Measurements from ENCODE around the gene PCDHA10. TPM values are rescaled to one million over a fixed set of nuclear protein-coding genes. Genes with fewer than 3 reads are reported as not detected.
"Not testable (repeated sequence)": the region's sequence is repeated elsewhere in the genome, so short reads cannot be mapped to it uniquely, and the experiment has no call there.

The PCDHA10 gene
- total and polyA plus RNA-seq, 2 experiments from 2014 or later: 0.11 to 0.26 TPM

DNA sequence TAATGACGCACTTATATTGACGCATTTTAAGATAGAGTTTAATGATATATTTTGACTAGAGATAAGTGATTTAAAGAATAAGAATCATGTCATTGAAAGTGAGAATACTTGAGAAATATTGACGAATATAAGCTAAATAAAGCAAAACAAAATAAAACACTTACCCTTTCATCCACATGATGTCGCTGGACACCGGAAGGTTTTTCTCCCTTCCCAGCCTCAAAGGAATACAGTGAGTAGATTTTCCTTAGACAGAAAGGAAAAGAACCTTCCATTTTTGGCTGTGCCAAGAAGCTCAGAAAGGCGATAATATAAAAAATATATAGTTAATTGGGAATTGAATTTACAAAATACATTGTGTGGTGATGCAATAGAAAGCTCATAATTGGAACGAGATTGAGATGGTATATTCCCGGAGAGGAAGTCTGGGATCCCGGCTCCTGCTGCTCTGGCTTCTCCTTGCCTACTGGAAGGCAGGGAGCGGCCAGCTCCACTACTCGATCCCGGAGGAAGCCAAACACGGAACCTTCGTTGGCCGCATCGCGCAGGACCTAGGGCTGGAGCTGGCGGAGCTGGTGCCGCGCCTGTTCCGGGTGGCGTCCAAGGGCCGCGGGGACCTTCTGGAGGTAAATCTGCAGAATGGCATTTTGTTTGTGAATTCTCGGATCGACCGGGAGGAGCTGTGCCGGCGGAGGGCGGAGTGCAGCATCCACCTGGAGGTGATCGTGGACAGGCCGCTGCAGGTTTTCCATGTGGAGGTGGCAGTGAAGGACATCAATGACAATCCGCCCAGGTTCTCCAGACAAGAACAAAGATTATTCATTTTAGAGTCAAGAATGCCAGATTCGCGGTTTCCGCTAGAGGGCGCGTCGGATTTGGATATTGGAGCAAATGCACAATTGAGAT lies 34.1 kb upstream of the PCDHA10 start, which contains the start of gene PCDHA5:
TSS of gene PCDHA5 (plus strand) at position 239 of the 906 bp plus-strand sequence.
- in situ Hi-C loops (cut with MboI): no loop called here
- no peaks in the 10 kb centered on the region for H4K20me1 ChIP-seq (ENCODE audit: insufficient read depth)
- no peaks in the 10 kb centered on the region for H3K4me1 ChIP-seq (ENCODE audit: insufficient read depth)
- H3K4me3 ChIP-seq: no peak within 1 kb of the TSS
- no peaks in the 10 kb centered on the region for H3K27me3 ChIP-seq (replicated peaks; ENCODE audit: insufficient read depth)
- H3K27ac ChIP-seq: no peak within 1 kb of the TSS
- H3K9me3 ChIP-seq (ENCODE audit: low read depth): no peaks in the 10 kb centered on the region
- no peaks in the 10 kb centered on the region for H3K79me2 ChIP-seq (ENCODE audit: insufficient read depth)
- 26 to 29% methylated on average over 37 to 39 of the region's 39 CpGs for WGBS, 2 experiments (ENCODE audit: low coverage in 1 of 2, low lambda C conversion rate in 2 of 2, missing lambda C conversion rate in 2 of 2)
- H3K36me3 ChIP-seq (ENCODE audit: low read depth): no peaks in the 10 kb centered on the region
- H3K9ac ChIP-seq: no peak within 1 kb of the TSS
- TF ChIP-seq EZH2 (IDR thresholded peaks at IDR 0.05; ENCODE audit: insufficient read depth, poor library complexity, severe bottlenecking) (no peak), EZH2phosphoT487 (IDR thresholded peaks at IDR 0.05; ENCODE audit: insufficient read depth, low read depth) (no peak)
- H3K9me2 ChIP-seq (ENCODE audit: insufficient read depth): no peaks in the 10 kb centered on the region
- no peak within 1 kb of the TSS for H3K4me2 ChIP-seq (ENCODE audit: unreplicated experiment)
- H3F3A ChIP-seq (ENCODE audit: insufficient read depth): no peaks in the 10 kb centered on the region
- peak; percentile 34 for DNase-seq
- H2AFZ ChIP-seq: no peak within 1 kb of the TSS

DNA sequence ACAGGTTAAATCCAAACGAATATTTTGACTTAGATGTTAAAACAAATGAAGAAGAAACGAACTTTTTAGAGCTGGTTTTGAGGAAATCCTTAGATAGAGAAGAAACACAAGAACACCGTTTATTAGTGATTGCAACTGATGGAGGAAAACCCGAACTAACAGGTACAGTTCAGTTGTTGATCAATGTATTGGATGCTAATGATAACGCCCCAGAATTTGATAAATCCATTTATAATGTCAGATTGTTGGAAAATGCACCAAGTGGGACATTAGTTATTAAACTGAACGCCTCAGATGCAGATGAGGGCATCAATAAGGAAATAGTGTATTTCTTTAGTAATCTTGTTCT lies 33.4 kb upstream of the PCDHA10 start:
- no peak overlapping the region for H3K27ac ChIP-seq
- no peaks in the 10 kb centered on the region for H3K27me3 ChIP-seq (replicated peaks; ENCODE audit: insufficient read depth)
- DNase-seq: no peak
- TF ChIP-seq EZH2phosphoT487 (IDR thresholded peaks at IDR 0.05; ENCODE audit: insufficient read depth, low read depth): no peak
- no peak for TF ChIP-seq EZH2 (IDR thresholded peaks at IDR 0.05; ENCODE audit: insufficient read depth, poor library complexity, severe bottlenecking)
- H3K36me3 ChIP-seq (ENCODE audit: low read depth): no peaks in the 10 kb centered on the region
- H3K9me2 ChIP-seq (ENCODE audit: insufficient read depth): no peaks in the 10 kb centered on the region
- WGBS, 2 experiments (ENCODE audit: low coverage in 1 of 2, low lambda C conversion rate in 2 of 2, missing lambda C conversion rate in 2 of 2): 16 to 21% methylated on average over 6 of the region's 6 CpGs
- in situ Hi-C loops (cut with MboI): no loop called here
- no peaks in the 10 kb centered on the region for H3K9me3 ChIP-seq (ENCODE audit: low read depth)
- H3K79me2 ChIP-seq (ENCODE audit: insufficient read depth): no peaks in the 10 kb centered on the region
- no peak overlapping the region for H3K4me3 ChIP-seq
- no peaks in the 10 kb centered on the region for H3K4me1 ChIP-seq (ENCODE audit: insufficient read depth)
- no peak overlapping the region for H2AFZ ChIP-seq
- H3K4me2 ChIP-seq (ENCODE audit: unreplicated experiment): no peak overlapping the region
- no peak overlapping the region for H3K9ac ChIP-seq
- no peaks in the 10 kb centered on the region for H3F3A ChIP-seq (ENCODE audit: insufficient read depth)
- H4K20me1 ChIP-seq (ENCODE audit: insufficient read depth): no peaks in the 10 kb centered on the region

DNA sequence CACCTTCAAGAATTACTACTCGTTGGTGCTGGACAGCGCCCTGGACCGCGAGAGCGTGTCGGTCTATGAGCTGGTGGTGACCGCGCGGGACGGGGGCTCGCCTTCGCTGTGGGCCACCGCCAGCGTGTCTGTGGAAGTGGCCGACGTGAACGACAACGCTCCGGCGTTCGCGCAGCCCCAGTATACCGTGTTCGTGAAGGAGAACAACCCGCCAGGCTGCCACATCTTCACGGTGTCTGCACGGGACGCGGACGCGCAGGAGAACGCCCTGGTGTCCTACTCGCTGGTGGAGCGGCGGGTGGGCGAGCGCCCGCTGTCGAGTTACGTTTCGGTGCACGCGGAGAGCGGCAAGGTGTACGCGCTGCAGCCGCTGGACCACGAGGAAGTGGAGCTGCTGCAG lies 32.7 kb upstream of the PCDHA10 start:
- WGBS, 2 experiments (ENCODE audit: low coverage in 1 of 2, low lambda C conversion rate in 2 of 2, missing lambda C conversion rate in 2 of 2): 41 to 43% methylated on average over 36 to 48 of the region's 48 CpGs
- H3K4me3 ChIP-seq; H3K27ac ChIP-seq; H3K9me3 ChIP-seq (ENCODE audit: low read depth); H3K9me2 ChIP-seq (ENCODE audit: insufficient read depth); in situ Hi-C loops (cut with MboI); H3K9ac ChIP-seq; DNase-seq; H3K27me3 ChIP-seq (replicated peaks; ENCODE audit: insufficient read depth); H2AFZ ChIP-seq; H4K20me1 ChIP-seq (ENCODE audit: insufficient read depth); H3F3A ChIP-seq (ENCODE audit: insufficient read depth); H3K36me3 ChIP-seq (ENCODE audit: low read depth); H3K4me1 ChIP-seq (ENCODE audit: insufficient read depth); H3K4me2 ChIP-seq (ENCODE audit: unreplicated experiment); H3K79me2 ChIP-seq (ENCODE audit: insufficient read depth): not testable (repeated sequence)

DNA sequence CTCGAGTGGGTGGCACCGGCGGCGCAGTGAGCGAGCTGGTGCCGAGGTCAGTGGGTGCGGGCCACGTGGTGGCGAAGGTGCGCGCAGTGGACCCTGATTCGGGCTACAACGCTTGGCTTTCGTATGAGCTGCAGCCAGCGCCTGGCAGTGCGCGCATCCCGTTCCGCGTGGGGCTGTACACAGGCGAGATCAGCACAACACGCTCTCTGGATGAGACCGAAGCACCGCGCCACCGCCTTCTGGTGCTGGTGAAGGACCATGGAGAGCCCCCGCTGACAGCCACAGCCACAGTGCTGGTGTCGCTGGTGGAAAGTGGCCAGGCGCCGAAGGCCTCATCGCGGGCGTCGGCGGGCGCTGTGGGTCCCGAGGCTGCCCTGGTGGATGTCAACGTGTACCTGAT lies 32.2 kb upstream of the PCDHA10 start:
- H3K9me2 ChIP-seq (ENCODE audit: insufficient read depth): no peaks in the 10 kb centered on the region
- H3K9me3 ChIP-seq (ENCODE audit: low read depth): no peaks in the 10 kb centered on the region
- no peaks in the 10 kb centered on the region for H3K4me1 ChIP-seq (ENCODE audit: insufficient read depth)
- no peak for TF ChIP-seq EZH2phosphoT487 (IDR thresholded peaks at IDR 0.05; ENCODE audit: insufficient read depth, low read depth)
- no peak for TF ChIP-seq EZH2 (IDR thresholded peaks at IDR 0.05; ENCODE audit: insufficient read depth, poor library complexity, severe bottlenecking)
- no peak overlapping the region for H2AFZ ChIP-seq
- no peaks in the 10 kb centered on the region for H4K20me1 ChIP-seq (ENCODE audit: insufficient read depth)
- WGBS, 2 experiments (ENCODE audit: low coverage in 1 of 2, low lambda C conversion rate in 2 of 2, missing lambda C conversion rate in 2 of 2): 55 to 58% methylated on average over 33 to 38 of the region's 38 CpGs
- H3K27ac ChIP-seq: no peak overlapping the region
- H3K36me3 ChIP-seq (ENCODE audit: low read depth): no peaks in the 10 kb centered on the region
- no peaks in the 10 kb centered on the region for H3F3A ChIP-seq (ENCODE audit: insufficient read depth)
- no peak overlapping the region for H3K9ac ChIP-seq
- no peak overlapping the region for H3K4me3 ChIP-seq
- H3K79me2 ChIP-seq (ENCODE audit: insufficient read depth): no peaks in the 10 kb centered on the region
- no peak overlapping the region for H3K4me2 ChIP-seq (ENCODE audit: unreplicated experiment)
- no peaks in the 10 kb centered on the region for H3K27me3 ChIP-seq (replicated peaks; ENCODE audit: insufficient read depth)
- no peak for DNase-seq
- in situ Hi-C loops (cut with MboI): no loop called here
